Ramos (cell line): Measurements from ENCODE around the gene MRTO4.
"Not testable (repeated sequence)": the region's sequence is repeated elsewhere in the genome, so short reads cannot be mapped to it uniquely, and the experiment has no call there.

ENCODE experiments used
- in situ Hi-C: fragments of 300-500 bp; cut with MboI; formaldehyde crosslinking; loops from one replicate; pipeline ENCODE4 v1.14.3; 2022; ENCODE audit warnings: low sequenced_read_pairs; ENCODE audit not compliant: unreplicated experiment

MRTO4 gene

DNA sequence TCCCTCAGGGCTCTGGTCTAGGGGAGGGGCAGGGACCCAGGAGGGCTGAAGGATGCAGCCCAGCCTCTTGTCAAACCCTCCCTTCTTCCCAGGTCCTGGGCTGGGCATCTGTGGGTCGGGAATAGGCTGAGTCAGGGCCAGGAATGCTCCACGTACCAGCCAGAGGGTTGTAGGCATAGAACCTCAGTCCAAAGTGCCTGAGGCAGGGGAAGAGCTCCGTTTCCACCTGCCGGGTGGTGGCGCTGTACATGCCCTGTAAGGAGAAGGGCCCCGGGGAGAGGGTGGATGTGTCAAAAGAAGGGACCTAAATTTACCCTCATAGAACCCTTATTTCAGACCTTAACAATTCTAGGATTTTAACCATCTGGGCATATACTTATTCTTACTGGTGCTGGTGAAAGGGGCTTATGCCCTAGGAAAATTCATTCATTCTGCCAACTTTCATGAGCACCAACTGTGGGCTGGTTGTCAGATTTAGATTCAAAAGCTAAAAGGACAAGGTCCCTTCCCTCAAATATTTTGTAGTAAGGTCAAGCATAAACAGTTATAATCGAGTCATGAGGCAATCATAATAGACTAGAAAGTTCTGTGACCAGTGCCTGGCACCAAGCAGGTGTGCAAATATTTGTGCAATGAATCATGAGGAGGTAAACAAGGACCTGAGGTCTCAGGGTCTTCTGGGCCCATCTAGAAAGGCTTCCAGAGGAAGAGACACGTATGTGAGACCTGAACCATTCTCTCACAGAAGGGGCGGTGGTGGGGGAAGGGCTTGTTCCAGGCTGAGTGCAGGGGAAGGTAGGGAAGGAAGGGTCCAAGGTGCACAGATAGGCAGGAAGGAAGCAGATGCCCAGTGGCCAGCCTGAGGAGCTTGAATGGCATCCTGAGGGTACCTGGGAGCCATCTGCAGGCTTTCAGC lies 18.1 kb downstream of the MRTO4 start:
- in situ Hi-C loops, result not testable (repeated sequence)

GRCh38 chr1:19270343-19270730 lies 18.7 kb downstream of the MRTO4 start:
- in situ Hi-C loops, result not testable (repeated sequence)

GRCh38 chr1:19272064-19272463 lies 20.5 kb downstream of the MRTO4 start:
- in situ Hi-C loops, result no loop called here

- in situ Hi-C loops, result no loop called here
Measured at GRCh38 chr1:19273106-19273843, 21.7 kb downstream of the MRTO4 start.

DNA sequence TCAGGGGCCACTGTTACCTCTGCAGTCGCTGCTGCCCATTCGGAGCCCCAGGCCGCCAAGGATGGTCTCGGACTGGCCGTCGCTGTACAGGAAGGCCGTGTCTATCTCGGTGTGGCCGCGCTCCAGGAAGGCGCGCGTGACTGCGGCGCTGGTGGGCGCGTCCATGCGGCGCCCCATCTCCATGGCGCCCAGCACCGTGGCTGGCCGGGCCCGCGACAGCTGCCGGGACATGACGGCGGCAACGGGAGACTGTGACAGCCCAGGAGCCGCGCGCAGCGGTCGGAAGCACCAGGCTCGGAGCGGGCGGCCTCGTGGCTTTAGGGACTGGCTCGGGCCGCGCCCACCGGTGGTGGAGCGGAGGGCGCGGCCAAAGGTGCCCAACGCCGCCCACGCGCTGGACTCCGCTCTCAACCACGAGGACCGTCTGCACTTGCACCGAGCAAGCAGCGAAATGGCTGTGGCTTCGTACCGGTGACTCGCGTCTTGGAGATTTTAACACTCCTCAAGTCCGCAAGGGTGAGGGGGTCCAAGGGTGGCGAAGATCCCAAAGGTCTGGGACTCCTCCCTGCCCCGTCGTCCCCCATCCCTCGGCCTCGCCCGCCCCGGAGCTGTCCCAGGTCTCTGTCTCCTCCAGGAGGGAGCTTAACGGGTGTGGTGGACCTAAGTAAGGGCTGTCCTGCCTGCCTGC lies 22.4 kb downstream of the MRTO4 start:
- in situ Hi-C loops, result not testable (repeated sequence)

DNA sequence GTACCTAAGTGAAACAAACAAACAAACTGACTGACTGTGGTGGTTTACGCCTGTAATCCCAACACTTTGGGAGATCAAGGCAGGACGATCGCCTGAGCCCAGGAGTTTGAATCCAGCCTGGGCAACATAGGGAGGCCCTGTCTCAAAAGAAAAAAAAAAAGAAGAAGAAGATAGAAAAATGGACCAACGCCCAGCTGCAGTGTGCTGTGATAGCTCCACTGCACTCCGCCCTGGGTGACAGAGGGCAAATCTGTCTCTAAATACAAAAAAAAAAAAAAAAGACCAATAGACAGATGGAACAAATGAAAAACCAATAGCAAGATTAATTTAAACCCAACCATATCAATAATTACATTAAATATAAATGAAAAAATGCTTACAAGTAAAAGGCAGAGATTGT lies 23.0 kb downstream of the MRTO4 start:
- in situ Hi-C loops, result no loop called here

DNA sequence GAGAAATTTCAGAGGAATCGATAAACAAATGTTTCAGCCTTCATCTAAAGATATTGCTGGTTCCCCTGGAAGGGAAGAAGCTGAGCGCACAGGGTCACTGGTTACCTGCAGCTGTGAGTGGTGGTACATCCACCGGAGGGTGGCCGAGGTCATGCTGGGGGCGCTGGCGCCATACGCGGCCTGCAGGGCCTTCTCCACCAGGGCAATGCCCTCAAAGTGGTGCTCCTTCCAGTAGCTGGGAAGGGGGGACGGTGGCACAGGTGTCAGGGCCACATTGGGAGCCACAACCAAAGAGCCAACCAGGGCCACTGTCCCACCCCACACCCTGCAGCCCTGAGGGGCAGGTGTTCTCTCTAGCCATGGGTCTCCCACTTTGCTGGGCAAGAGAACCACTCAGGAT lies 32.3 kb downstream of the MRTO4 start:
- in situ Hi-C loops, result no loop called here

GRCh38 chr1:19284881-19285280 lies 33.3 kb downstream of the MRTO4 start:
- in situ Hi-C loops, result no loop called here

DNA sequence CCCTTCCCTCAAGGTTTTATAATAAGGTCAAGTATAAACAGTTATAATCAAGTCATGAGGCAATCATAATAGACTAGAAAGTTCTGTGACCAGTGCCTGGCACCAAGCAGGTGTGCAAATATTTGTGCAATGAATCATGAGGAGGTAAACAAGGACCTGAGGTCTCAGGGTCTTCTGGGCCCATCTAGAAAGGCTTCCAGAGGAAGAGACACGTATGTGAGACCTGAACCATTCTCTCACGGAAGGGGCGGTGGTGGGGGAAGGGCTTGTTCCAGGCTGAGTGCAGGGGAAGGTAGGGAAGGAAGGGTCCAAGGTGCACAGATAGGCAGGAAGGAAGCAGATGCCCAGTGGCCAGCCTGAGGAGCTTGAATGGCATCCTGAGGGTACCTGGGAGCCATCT lies 33.8 kb downstream of the MRTO4 start:
- in situ Hi-C loops, result not testable (repeated sequence)

DNA sequence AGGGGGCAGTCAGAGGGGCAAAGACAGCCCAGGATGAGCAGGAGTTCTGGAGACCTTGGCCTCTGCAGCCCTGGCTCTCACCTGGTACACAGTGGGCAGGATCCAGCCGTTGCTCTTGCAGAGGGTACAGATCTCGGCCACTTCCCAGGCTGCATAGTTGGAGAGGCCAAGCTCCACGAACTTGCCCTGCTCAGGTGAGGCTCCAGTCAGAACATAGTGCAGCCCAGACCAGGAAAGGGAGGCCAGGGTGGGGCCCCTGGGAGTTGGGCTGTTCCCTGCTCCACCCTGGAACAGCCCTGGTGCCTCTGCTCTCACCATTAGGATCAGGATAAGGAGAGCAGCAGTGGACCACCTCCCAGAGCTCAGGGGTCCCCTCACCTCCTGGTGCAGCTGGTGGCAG lies 34.2 kb downstream of the MRTO4 start:
- in situ Hi-C loops, result not testable (repeated sequence)

GRCh38 chr1:19287436-19288185 lies 36.0 kb downstream of the MRTO4 start:
- in situ Hi-C loops, result no loop called here

GRCh38 chr1:19288324-19289241 lies 37.0 kb downstream of the MRTO4 start, which contains the start of gene AKR7A3:
Gene AKR7A3 (minus strand): TSS chr1:19288770. CDS start chr1:19288709, 61 bp downstream.
- in situ Hi-C loops, result not testable (repeated sequence)

GRCh38 chr1:19289244-19289643 lies 37.6 kb downstream of the MRTO4 start:
- in situ Hi-C loops, result no loop called here

DNA sequence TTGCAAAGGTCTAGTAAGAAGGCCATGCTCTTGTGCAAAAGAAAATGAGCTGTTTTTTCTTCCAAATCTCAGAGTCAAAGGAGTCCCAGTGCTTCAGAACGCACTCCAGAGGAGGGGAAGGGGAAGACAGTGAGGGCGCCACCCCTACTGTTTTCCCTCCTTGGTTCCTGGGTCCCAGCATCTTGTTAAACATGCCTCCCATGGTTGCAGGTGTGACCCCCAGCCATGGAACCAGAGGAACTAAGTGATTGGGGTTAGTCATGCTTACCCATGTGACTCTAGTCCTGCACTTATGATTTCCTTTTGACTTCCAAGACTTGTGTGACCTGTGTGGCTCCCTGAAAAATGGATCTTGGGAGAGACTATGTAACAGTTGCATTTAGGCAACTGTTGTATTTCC lies 43.0 kb downstream of the MRTO4 start:
- in situ Hi-C loops, result no loop called here

- in situ Hi-C loops, result no loop called here
Measured at GRCh38 chr1:19300211-19300610, 48.6 kb downstream of the MRTO4 start.

- in situ Hi-C loops, result not testable (repeated sequence)
Measured at GRCh38 chr1:19304081-19304480, 52.5 kb downstream of the MRTO4 start.

- in situ Hi-C loops, result no loop called here
Measured at GRCh38 chr1:19305880-19306279, 54.3 kb downstream of the MRTO4 start.

GRCh38 chr1:19306941-19307340 lies 55.3 kb downstream of the MRTO4 start:
- in situ Hi-C loops, result no loop called here
